Erythroblast (primary cell): ENCODE data around the gene SMAD2.

Experiments used
- GATA1 ChIP-seq: IDR thresholded peaks from 2 replicates; pipeline ENCODE4 v1.6.1; 2011; ENCODE audit warnings: low read depth, mild to moderate bottlenecking, control low read depth, low read length, moderate library complexity
- POLR2A ChIP-seq: IDR thresholded peaks from 2 replicates; pipeline ENCODE4 v1.6.1; 2011; ENCODE audit warnings: mild to moderate bottlenecking, low read length

GRCh38 chr18:47968721-47969120, 38.3 kb upstream of the SMAD2 start:
- TF ChIP-seq POLR2A (no peak), GATA1 (no peak)
